ENCODE data around the gene CNKSR1.

The CNKSR1 gene

GRCh38 chr1:26160527-26161414 is 16.5 kb upstream of the CNKSR1 start:
- DNase-seq (ENCODE audit: low spot score), result no peak

DNA sequence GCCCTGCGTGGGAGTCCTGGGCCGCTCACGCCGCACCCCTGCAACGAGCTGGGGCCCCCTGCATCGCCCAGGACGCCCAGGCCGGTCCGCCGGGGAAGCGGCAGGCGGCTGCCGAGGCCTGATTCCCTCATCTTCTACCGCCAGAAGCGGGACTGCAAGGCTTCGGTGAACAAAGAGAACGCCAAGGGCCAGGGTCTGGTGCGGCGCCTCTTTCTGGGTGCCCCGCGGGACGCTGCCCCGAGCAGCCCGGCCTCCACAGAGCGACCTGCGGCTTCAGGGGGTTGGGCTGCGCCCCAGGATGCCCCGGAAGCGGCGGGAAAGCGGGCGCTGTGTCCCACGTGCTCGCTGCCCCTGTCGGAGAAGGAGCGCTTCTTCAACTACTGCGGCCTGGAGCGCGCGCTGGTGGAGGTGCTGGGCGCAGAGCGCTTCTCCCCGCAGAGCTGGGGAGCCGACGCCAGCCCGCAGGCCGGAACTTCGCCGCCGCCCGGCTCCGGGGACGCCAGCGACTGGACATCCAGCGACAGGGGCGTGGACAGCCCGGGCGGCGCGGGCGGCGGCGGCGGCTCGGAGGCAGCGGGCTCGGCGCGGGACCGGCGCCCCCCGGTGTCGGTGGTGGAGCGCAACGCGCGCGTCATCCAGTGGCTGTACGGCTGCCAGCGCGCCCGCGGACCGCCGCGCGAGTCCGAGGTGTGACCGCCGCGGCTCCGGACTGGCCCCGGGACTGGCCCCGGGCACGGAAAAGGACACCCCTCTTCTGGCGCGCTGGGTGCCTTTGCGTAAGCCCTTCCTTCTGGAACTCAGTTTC is 15.7 kb upstream of the CNKSR1 start:
- DNase-seq (ENCODE audit: low spot score), result peak; percentile 69

DNA sequence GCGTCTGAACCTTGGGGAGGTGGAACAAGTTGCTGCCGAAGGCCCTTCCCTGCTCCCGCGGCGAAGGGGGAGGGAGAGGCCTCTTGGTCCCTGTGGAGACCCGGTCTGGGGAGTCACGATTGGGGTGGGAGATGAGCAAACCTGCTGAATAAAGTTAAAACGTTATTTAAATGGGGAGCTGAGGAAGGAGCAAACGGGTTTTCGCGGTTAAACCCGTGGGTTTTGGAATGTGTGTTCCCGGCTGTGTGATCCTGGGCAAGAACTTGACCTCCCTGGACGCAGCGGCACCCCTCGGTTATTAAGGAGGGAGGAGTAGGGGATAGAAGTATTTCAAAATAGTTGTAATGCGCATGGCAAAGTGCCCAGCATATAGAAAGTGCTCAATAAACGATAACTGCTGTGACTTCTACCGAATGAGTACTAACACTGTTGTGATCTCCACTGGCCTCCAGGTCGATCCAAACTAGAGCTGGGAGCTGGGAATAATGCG is 15.0 kb upstream of the CNKSR1 start:
- no peak for DNase-seq (ENCODE audit: low spot score)

DNA sequence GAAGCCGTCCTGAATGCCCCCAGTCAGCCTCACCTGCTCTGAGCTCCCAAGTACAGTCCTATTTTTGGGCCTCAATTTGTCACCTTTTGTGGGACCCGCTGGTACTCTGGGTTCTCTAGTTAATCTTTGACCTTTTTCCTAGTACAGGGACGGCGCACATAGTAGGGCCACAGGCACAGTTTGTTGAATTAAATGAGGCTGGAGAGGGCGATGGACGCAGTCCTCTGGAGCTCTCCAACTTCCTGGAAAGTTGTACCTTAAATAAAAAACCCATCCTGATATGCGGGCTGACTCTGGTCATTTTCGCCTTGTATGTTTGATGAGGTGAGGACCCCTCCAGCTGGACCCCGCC is 13.6 kb upstream of the CNKSR1 start:
- no peak for DNase-seq (ENCODE audit: low spot score)

DNA sequence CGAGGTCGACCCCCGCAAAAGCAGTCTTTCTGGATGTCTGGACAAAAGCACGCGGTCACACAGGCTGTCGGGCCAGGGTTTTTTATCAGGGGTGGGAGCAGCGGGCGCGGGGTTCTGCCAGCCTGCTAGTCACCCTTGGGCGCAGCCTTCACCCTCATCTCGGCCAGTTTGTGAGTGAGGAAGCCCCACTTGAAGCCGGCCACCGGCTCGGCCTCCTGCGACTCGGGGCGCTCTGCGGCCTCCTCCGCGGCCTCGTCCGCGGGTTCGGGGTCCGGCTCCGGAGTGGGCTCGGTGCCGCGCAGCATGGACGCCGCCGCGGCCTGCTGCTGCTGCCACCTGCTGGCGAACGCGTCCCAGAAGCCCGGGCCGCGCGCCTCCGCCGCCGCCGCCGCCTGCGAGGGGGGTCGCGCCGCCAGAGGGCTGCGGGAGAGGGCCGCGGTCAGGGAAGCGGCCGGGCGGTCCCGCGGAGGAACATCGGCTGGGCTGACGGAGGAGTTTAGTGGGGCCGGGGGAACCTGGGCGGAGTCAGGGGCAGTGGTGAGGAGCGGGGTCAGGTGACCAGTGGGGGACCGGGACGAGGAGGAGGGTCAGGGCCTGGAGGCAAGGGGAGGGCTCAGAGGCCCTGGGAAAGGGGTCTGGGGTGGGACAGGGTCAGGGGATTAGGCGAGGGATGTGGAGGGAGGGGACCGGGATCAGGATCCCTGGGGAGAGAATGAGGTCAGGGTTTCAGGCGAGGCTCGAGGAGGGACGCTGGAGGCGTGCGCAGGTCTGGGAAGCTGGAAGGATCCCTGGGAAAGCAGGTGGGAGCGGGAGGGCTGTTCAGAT is 13.0 kb upstream of the CNKSR1 start:
- no peak for DNase-seq (ENCODE audit: low spot score)

DNA sequence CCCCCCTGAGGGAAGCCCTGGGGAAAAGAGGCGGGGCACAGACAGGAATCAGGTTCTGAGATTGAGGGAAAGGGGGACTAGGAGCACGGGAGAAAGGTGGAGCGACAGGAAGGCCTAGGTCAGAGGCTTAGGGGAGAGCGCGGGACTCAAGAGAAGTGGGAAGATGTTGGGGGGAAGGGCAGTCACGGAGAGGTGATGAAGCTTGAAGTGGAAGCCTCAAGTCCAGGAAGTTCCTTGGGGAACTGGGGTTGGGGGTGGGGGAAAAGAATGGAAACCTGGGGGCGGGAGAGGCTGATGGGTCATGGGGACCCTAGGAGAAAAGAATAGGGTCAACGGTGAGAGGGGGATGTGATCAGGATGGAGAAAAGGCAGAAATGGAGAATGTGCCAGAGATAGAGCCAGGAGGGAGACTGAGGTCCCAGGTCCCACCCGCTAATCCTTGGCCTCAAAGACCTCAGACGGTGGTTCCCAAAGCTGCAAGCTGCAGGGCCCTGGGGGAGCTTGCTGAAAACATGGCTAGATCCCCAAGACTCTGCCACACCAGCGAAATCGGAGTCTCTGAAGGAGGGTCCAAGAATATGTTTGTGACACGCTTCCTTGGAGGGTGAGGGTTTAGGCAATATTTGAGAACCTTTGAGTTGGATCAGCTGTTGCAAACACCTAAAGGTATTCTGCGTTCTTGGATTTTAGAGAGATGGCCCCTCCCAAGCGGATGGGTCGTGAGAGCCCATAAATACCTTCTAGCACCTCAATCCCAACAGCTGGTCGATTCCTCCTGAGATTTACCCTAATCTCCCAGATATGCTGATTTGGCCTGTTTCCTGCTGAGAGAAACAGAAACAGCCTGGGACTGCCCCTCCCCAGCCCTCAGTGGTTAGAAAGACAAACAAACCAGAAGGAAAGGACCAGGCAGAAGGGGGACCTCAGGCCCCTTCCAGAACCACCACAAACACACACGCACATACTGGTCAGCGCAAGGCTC is 12.1 kb upstream of the CNKSR1 start:
- DNase-seq (ENCODE audit: low spot score), result no peak

DNA sequence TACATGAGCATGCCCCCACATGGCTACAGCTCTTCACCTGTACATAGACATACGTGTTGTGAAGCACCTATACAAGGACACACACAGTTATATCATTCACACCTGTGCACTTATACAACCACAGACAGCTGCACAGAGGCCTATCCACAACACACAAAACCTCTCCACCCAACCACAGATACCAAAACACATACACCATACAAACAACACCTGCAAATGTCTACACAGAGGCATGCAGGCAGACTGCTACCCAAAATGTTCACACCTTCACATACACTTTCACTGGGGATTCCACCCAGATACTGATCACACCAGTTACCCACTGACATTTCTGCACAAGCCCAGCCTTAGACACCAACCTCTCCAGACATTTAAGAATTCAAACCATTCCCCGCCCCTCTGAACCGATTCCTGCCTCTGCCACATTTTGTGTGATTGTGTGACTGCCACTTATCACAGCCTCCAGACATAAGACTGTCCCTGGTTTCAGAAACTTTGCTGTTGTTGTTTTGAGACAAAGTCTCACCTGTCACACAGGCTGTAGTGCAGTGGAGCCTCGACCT is 10.5 kb upstream of the CNKSR1 start:
- DNase-seq (ENCODE audit: low spot score), result no peak

GRCh38 chr1:26168410-26169197 is 8.7 kb upstream of the CNKSR1 start, which contains the start of gene C1orf232:
TSS of gene C1orf232 (minus strand) at chr1:26168963. CDS start at chr1:26168499, 464 bp downstream.
- DNase-seq (ENCODE audit: low spot score), result no peak

GRCh38 chr1:26169198-26169554 is 8.1 kb upstream of the CNKSR1 start:
- no peak for DNase-seq (ENCODE audit: low spot score)

- DNase-seq (ENCODE audit: low spot score), result peak; percentile 90
Observed at GRCh38 chr1:26169669-26170471, 7.4 kb upstream of the CNKSR1 start, which contains the start of gene ZNF593. TSS of gene ZNF593 (plus strand) at chr1:26169908. CDS start at chr1:26169984, 76 bp downstream.

DNA sequence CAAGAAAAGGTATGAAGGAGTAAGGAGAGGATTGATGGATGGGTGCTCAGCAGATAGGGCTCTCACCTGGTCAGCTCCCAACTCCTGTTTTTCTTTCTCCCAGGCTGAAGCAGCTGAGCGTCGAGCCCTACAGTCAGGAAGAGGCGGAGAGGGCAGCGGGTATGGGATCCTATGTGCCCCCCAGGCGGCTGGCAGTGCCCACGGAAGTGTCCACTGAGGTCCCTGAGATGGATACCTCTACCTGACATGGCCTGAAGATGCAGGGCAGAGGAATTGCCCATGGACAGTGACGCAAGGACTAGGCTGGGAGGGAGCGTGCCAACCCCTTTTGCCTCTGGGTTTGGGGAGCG is 6.8 kb upstream of the CNKSR1 start:
- DNase-seq (ENCODE audit: low spot score), result no peak

- no peak for DNase-seq (ENCODE audit: low spot score)
Observed at GRCh38 chr1:26171084-26172072, 5.9 kb upstream of the CNKSR1 start, which contains the start of gene ZNF593OS. TSS of gene ZNF593OS (minus strand) at chr1:26171832. CDS start at chr1:26171661, 171 bp downstream.

GRCh38 chr1:26175346-26175745 is 1.9 kb upstream of the CNKSR1 start:
- no peak for DNase-seq (ENCODE audit: low spot score)

GRCh38 chr1:26180010-26180506 is 2.8 kb downstream of the CNKSR1 start:
- no peak for DNase-seq (ENCODE audit: low spot score)

- no peak for DNase-seq (ENCODE audit: low spot score)
Observed at GRCh38 chr1:26181586-26182382, 4.5 kb downstream of the CNKSR1 start.

DNA sequence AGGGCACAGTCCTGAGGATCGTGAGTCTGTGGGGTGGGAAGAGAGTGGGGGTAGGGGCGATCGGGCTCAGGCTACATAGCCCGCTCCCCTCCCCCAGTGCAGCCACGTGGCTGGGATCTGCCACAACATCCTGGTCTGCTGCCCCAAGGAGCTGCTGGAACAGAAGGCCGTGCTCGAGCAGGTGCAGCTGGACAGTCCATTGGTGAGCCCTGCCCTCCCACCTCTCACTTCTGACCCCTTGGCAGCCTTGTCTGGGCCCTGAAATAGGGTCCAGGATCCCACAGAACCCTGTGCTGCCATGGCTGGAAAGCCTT is 5.0 kb downstream of the CNKSR1 start:
- DNase-seq (ENCODE audit: low spot score), result no peak

- DNase-seq (ENCODE audit: low spot score), result no peak
Observed at GRCh38 chr1:26184086-26184485, 6.8 kb downstream of the CNKSR1 start.
